GM23248 (cell line): Measurements from ENCODE around the gene CADPS.

ENCODE experiments used
- EZH2 ChIP-seq: fragments of 200-600 bp; sonication (generic); IDR thresholded peaks from 2 replicates; pipeline ENCODE4 v1.6.1; 2018; ENCODE audit warnings: antibody characterized with exemption, mild to moderate bottlenecking; ENCODE audit not compliant: insufficient read depth, poor library complexity, severe bottlenecking
- EZH2phosphoT487 ChIP-seq: fragments of 200-600 bp; sonication (generic); IDR thresholded peaks from 2 replicates; pipeline ENCODE4 v1.6.1; 2018; ENCODE audit warnings: antibody characterized with exemption, moderate library complexity, mild to moderate bottlenecking, low read depth; ENCODE audit not compliant: insufficient read depth

DNA sequence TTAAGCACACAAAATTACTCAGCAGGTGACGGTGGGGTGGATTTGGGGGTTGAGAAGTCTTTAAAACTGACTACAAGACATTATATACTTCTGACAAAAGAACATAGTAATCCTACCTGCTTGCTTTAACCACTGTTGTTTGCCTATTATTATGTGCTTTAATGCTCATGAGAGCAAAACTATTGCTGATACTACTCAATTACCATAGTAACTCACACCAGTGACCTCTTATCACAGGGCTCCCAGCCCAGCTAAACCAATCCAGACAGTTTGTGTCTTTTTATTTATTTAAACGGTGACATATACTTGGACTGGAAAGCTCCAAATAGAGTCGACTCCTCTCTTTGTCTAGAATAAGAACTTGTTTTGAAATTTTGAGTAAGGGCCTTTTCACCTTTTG, 459.1 kb downstream of the CADPS start:
- TF ChIP-seq EZH2 (no peak), EZH2phosphoT487 (no peak)
